MM.1S (cell line): ENCODE results near the gene TMEM225.

Experiments
- DNase-seq: peaks from one replicate; pipeline ENCODE4 v3.0.0-alpha.2; 2015
- H2AFZ ChIP-seq: fragments of 300-600 bp; sonication (generic); 2 replicates; pipeline ENCODE4 v1.6.0; 2016; ENCODE audit warnings: antibody characterized with exemption, low read length
- H3F3A ChIP-seq: fragments of 300-600 bp; sonication (generic); 2 replicates; pipeline ENCODE4 v1.6.1; 2016; ENCODE audit warnings: mild to moderate bottlenecking, antibody characterized with exemption, low read length, moderate library complexity, mixed read lengths; ENCODE audit not compliant: insufficient read depth
- H3K27ac ChIP-seq: fragments of 300-600 bp; sonication (generic); 2 replicates; pipeline ENCODE4 v1.5.1; 2016; ENCODE audit warnings: mild to moderate bottlenecking, low read length
- H3K27me3 ChIP-seq: fragments of 300-600 bp; sonication (generic); replicated peaks from 2 replicates; pipeline ENCODE4 v1.6.0; 2016; ENCODE audit warnings: low read length; ENCODE audit not compliant: insufficient read depth
- H3K36me3 ChIP-seq: fragments of 300-600 bp; sonication (generic); replicated peaks from 2 replicates; pipeline ENCODE4 v1.6.1; 2016; ENCODE audit warnings: mild to moderate bottlenecking, low read length, mixed read lengths; ENCODE audit not compliant: insufficient read depth
- H3K4me1 ChIP-seq: fragments of 300-600 bp; sonication (generic); 2 replicates; pipeline ENCODE4 v1.6.1; 2016; ENCODE audit warnings: low read length, mixed read lengths
- H3K4me2 ChIP-seq: fragments of 300-600 bp; sonication (generic); 2 replicates; pipeline ENCODE4 v1.6.0; 2016; ENCODE audit warnings: low read depth, low read length
- H3K4me3 ChIP-seq: fragments of 300-600 bp; sonication (generic); 2 replicates; pipeline ENCODE4 v1.5.1; 2016; ENCODE audit warnings: low read length, mixed read lengths
- H3K79me2 ChIP-seq: fragments of 300-600 bp; sonication (generic); 2 replicates; pipeline ENCODE4 v1.6.1; 2016; ENCODE audit warnings: mixed run types, low read length, mixed read lengths
- H3K9ac ChIP-seq: fragments of 300-600 bp; sonication (generic); 2 replicates; pipeline ENCODE4 v1.6.1; 2016; ENCODE audit warnings: low read length, mixed read lengths
- H3K9me2 ChIP-seq: fragments of 300-600 bp; sonication (generic); replicated peaks from 2 replicates; pipeline ENCODE4 v1.6.1; 2016; ENCODE audit warnings: mild to moderate bottlenecking, low read length, mixed read lengths; ENCODE audit not compliant: insufficient read depth
- H3K9me3 ChIP-seq: fragments of 300-600 bp; sonication (generic); replicated peaks from 2 replicates; pipeline ENCODE4 v1.6.1; 2016; ENCODE audit warnings: mild to moderate bottlenecking, low read length, mixed read lengths; ENCODE audit not compliant: insufficient read depth
- H4K20me1 ChIP-seq: fragments of 300-600 bp; sonication (generic); 2 replicates; pipeline ENCODE4 v1.6.1; 2016; ENCODE audit warnings: mild to moderate bottlenecking, low read length, moderate library complexity, mixed read lengths; ENCODE audit not compliant: insufficient read depth
- EZH2 ChIP-seq: fragments of 300-600 bp; sonication (generic); optimal IDR thresholded peaks from 2 replicates; pipeline ENCODE3; 2017; ENCODE audit warnings: low read depth, mild to moderate bottlenecking, antibody characterized with exemption, low read length, mixed read lengths
- EZH2phosphoT487 ChIP-seq: fragments of 300-600 bp; sonication (generic); IDR thresholded peaks from 2 replicates; pipeline ENCODE4 v1.6.1; 2018; ENCODE audit warnings: antibody characterized with exemption, low read length
- TF ChIP-seq, protein P1 (sequence below): fragments of 300-600 bp; sonication (generic); IDR thresholded peaks from 2 replicates; pipeline ENCODE4 v1.5.1; 2016; ENCODE audit warnings: antibody characterized with exemption, low read length, mixed read lengths

Gene TMEM225

DNA sequence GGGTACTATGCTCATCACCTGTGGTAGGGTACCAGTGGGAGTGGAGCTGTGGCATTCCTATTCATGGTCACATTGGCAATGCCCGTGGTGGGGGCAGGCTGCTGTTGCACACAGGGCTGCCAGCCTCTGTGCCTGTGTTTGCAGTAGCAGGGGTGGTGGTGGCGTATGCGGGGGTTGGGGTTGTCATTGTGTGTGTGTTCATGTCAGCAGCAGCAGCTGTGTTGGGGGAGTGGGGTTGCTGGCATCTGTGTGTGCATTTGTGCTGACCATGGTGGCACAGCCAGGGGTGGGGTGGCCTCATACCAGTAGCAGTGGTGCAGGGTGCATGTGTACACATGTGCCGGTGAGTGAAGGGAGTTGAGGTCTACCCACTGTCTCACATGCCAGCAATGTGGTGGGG is 34.4 kb downstream of the TMEM225 start:
- Histone ChIP-seq H3K27ac (no peak overlapping the region), H4K20me1 (no peaks in the 10 kb centered on the region), H3K4me1 (no peaks in the 10 kb centered on the region), H3K9me2 (no peaks in the 10 kb centered on the region), H3K4me2 (no peak overlapping the region), H3K9me3 (no peaks in the 10 kb centered on the region), H3K79me2 (no peaks in the 10 kb centered on the region), H3F3A (no peaks in the 10 kb centered on the region), H3K4me3 (no peak overlapping the region), H3K36me3 (no peaks in the 10 kb centered on the region), H3K9ac (no peak overlapping the region), H2AFZ (no peak overlapping the region), H3K27me3 (no peaks in the 10 kb centered on the region)
- TF ChIP-seq EZH2, result no peak
- no peak for TF ChIP-seq EZH2phosphoT487
- TF ChIP-seq, protein P1, sequence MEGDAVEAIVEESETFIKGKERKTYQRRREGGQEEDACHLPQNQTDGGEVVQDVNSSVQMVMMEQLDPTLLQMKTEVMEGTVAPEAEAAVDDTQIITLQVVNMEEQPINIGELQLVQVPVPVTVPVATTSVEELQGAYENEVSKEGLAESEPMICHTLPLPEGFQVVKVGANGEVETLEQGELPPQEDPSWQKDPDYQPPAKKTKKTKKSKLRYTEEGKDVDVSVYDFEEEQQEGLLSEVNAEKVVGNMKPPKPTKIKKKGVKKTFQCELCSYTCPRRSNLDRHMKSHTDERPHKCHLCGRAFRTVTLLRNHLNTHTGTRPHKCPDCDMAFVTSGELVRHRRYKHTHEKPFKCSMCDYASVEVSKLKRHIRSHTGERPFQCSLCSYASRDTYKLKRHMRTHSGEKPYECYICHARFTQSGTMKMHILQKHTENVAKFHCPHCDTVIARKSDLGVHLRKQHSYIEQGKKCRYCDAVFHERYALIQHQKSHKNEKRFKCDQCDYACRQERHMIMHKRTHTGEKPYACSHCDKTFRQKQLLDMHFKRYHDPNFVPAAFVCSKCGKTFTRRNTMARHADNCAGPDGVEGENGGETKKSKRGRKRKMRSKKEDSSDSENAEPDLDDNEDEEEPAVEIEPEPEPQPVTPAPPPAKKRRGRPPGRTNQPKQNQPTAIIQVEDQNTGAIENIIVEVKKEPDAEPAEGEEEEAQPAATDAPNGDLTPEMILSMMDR, result no peak
- no peak for DNase-seq

GRCh38 chr11:123841174-123841573 is 44.3 kb downstream of the TMEM225 start:
- H3K27ac ChIP-seq, result no peak overlapping the region
- no peaks in the 10 kb centered on the region for H3K9me2 ChIP-seq
- no peak overlapping the region for H2AFZ ChIP-seq
- H3K36me3 ChIP-seq, result no peaks in the 10 kb centered on the region
- H3K79me2 ChIP-seq, result no peaks in the 10 kb centered on the region
- H4K20me1 ChIP-seq, result no peaks in the 10 kb centered on the region
- H3K9me3 ChIP-seq, result no peaks in the 10 kb centered on the region
- TF ChIP-seq, protein P1, result no peak
- TF ChIP-seq EZH2 (no peak), EZH2phosphoT487 (no peak)
- no peak overlapping the region for H3K4me3 ChIP-seq
- no peaks in the 10 kb centered on the region for H3F3A ChIP-seq
- no peak overlapping the region for H3K4me2 ChIP-seq
- no peak overlapping the region for H3K9ac ChIP-seq
- H3K27me3 ChIP-seq, result no peaks in the 10 kb centered on the region
- no peaks in the 10 kb centered on the region for H3K4me1 ChIP-seq
- no peak for DNase-seq

GRCh38 chr11:123839131-123839530 is 46.3 kb downstream of the TMEM225 start:
- H3K36me3 ChIP-seq, result no peaks in the 10 kb centered on the region
- no peak for DNase-seq
- H3K79me2 ChIP-seq, result no peaks in the 10 kb centered on the region
- no peaks in the 10 kb centered on the region for H3K4me1 ChIP-seq
- H4K20me1 ChIP-seq, result no peaks in the 10 kb centered on the region
- no peak overlapping the region for H3K4me3 ChIP-seq
- H3K27ac ChIP-seq, result no peak overlapping the region
- H3K9me3 ChIP-seq, result no peaks in the 10 kb centered on the region
- no peak overlapping the region for H3K9ac ChIP-seq
- no peaks in the 10 kb centered on the region for H3K27me3 ChIP-seq
- H3F3A ChIP-seq, result no peaks in the 10 kb centered on the region
- TF ChIP-seq, protein P1, result no peak
- TF ChIP-seq EZH2 (no peak), EZH2phosphoT487 (no peak)
- no peak overlapping the region for H2AFZ ChIP-seq
- H3K4me2 ChIP-seq, result no peak overlapping the region
- no peaks in the 10 kb centered on the region for H3K9me2 ChIP-seq
